H9 (cell line): ENCODE results near the gene SATB1. TPM values are rescaled to one million over a fixed set of nuclear protein-coding genes. Genes with fewer than 3 reads are reported as not detected.

Source experiments
- DNase-seq: peaks from one replicate; pipeline ENCODE4 v3.0.0-alpha.2; 2017
- H2AFZ ChIP-seq: one replicate; pipeline ENCODE4 v1.6.1; 2013; ENCODE audit warnings: mild to moderate bottlenecking, low read length, control low read depth, moderate library complexity
- H2AK5ac ChIP-seq: 2 replicates; pipeline ENCODE4 v1.6.1; 2013; ENCODE audit warnings: low read length, control low read depth, mixed read lengths; ENCODE audit not compliant: insufficient read length
- H2BK120ac ChIP-seq: one replicate; pipeline ENCODE4 v1.6.1; 2013; ENCODE audit warnings: low read depth, mild to moderate bottlenecking, low read length, control low read depth, inconsistent platforms; ENCODE audit not compliant: poor library complexity, severe bottlenecking
- H2BK12ac ChIP-seq: 2 replicates; pipeline ENCODE4 v1.6.1; 2013; ENCODE audit warnings: low read length, control low read depth, mixed read lengths, low read depth; ENCODE audit not compliant: insufficient read length
- H2BK15ac ChIP-seq: 2 replicates; pipeline ENCODE4 v1.6.1; 2013; ENCODE audit warnings: low read depth, low read length, control low read depth
- H2BK20ac ChIP-seq: one replicate; pipeline ENCODE4 v1.6.1; 2013; ENCODE audit warnings: low read depth, mild to moderate bottlenecking, low read length, control low read depth, inconsistent platforms; ENCODE audit not compliant: poor library complexity, severe bottlenecking
- H2BK5ac ChIP-seq: 2 replicates; pipeline ENCODE4 v1.6.1; 2013; ENCODE audit warnings: low read length, control low read depth, mixed read lengths; ENCODE audit not compliant: insufficient read length
- H3K14ac ChIP-seq: 2 replicates; pipeline ENCODE4 v1.6.1; 2013; ENCODE audit warnings: low read length, control low read depth; ENCODE audit not compliant: insufficient read depth
- H3K18ac ChIP-seq: 2 replicates; pipeline ENCODE4 v1.6.1; 2013; ENCODE audit warnings: low read depth, mild to moderate bottlenecking, mixed read lengths, low read length, control low read depth; ENCODE audit not compliant: insufficient read length
- H3K23ac ChIP-seq: 2 replicates; pipeline ENCODE4 v1.6.1; 2013; ENCODE audit warnings: low read length, control low read depth, mixed read lengths, low read depth; ENCODE audit not compliant: insufficient read length
- H3K23me2 ChIP-seq: 2 replicates; pipeline ENCODE4 v1.6.1; 2013; ENCODE audit warnings: low read depth, mild to moderate bottlenecking, mixed read lengths, low read length, control low read depth; ENCODE audit not compliant: insufficient read length, poor library complexity, severe bottlenecking
- H3K27ac ChIP-seq: 2 replicates; pipeline ENCODE4 v1.5.1; 2013; ENCODE audit warnings: low read length, control low read depth, mixed read lengths, low read depth; ENCODE audit not compliant: insufficient read length
- H3K27me3 ChIP-seq: 2 replicates; pipeline ENCODE4 v1.6.1; 2013; ENCODE audit warnings: low read length, control low read depth, inconsistent platforms; ENCODE audit not compliant: insufficient read depth
- H3K4ac ChIP-seq: 2 replicates; pipeline ENCODE4 v1.6.1; 2013; ENCODE audit warnings: low read depth, mild to moderate bottlenecking, control low read depth, inconsistent platforms, low read length, moderate library complexity
- H3K4me1 ChIP-seq: 2 replicates; pipeline ENCODE4 v1.6.1; 2013; ENCODE audit warnings: low read length, control low read depth, inconsistent platforms; ENCODE audit not compliant: insufficient read depth
- H3K4me2 ChIP-seq: 2 replicates; pipeline ENCODE4 v1.6.1; 2013; ENCODE audit warnings: low read length, control low read depth, mixed read lengths; ENCODE audit not compliant: insufficient read length, insufficient read depth
- H3K56ac ChIP-seq: 2 replicates; pipeline ENCODE4 v1.6.1; 2013; ENCODE audit warnings: low read depth, mild to moderate bottlenecking, mixed read lengths, low read length, control low read depth; ENCODE audit not compliant: insufficient read length
- H3K79me1 ChIP-seq: 2 replicates; pipeline ENCODE4 v1.6.1; 2013; ENCODE audit warnings: low read depth, mild to moderate bottlenecking, moderate library complexity, low read length, control low read depth, inconsistent platforms; ENCODE audit not compliant: insufficient read depth, poor library complexity, severe bottlenecking
- H3K79me2 ChIP-seq: 2 replicates; pipeline ENCODE4 v1.6.1; 2013; ENCODE audit warnings: low read length, control low read depth, inconsistent platforms; ENCODE audit not compliant: insufficient read depth
- H3K9ac ChIP-seq: 2 replicates; pipeline ENCODE4 v1.6.1; 2013; ENCODE audit warnings: low read length, control low read depth, mixed read lengths; ENCODE audit not compliant: insufficient read length; ENCODE audit errors: extremely low read depth
- H3K9me3 ChIP-seq: one replicate; pipeline ENCODE4 v1.6.1; 2013; ENCODE audit warnings: low read depth, low read length, inconsistent platforms; ENCODE audit not compliant: control insufficient read depth
- H3T11ph ChIP-seq: one replicate; pipeline ENCODE4 v1.6.1; 2013; ENCODE audit warnings: mild to moderate bottlenecking, low read length, control low read depth, inconsistent platforms
- H4K20me1 ChIP-seq: one replicate; pipeline ENCODE4 v1.6.1; 2013; ENCODE audit not compliant: control insufficient read depth, insufficient read length, insufficient read depth
- H4K5ac ChIP-seq: 2 replicates; pipeline ENCODE4 v1.6.1; 2013; ENCODE audit warnings: low read depth, mild to moderate bottlenecking, mixed read lengths, low read length, control low read depth; ENCODE audit not compliant: insufficient read length
- H4K8ac ChIP-seq: replicated peaks from 2 replicates; pipeline ENCODE4 v1.6.1; 2013; ENCODE audit warnings: low read length, control low read depth, mixed read lengths, low read depth; ENCODE audit not compliant: insufficient read length
- H4K91ac ChIP-seq: 2 replicates; pipeline ENCODE4 v1.6.1; 2013; ENCODE audit warnings: low read depth, mild to moderate bottlenecking, moderate library complexity, mixed read lengths, low read length, control low read depth; ENCODE audit not compliant: insufficient read length
- H3K27ac Mint-ChIP-seq, 3 experiments: 2 replicates in 2 of 3; 3 replicates in 1 of 3; pipeline ENCODE4 v1.8.0; 2020 to 2021; ENCODE audit warnings: mixed read lengths in 3 of 3, mild to moderate bottlenecking in 1 of 3, moderate library complexity in 1 of 3
- H3K27me3 Mint-ChIP-seq: 2 replicates; pipeline ENCODE4 v1.8.0; 2021; ENCODE audit warnings: low read depth, mild to moderate bottlenecking, moderate library complexity, mixed read lengths
- H3K36me3 Mint-ChIP-seq, 3 experiments: 2 replicates in 2 of 3; 3 replicates in 1 of 3; pipeline ENCODE4 v1.8.0; 2020 to 2021; ENCODE audit warnings: low read depth in 3 of 3, mixed read lengths in 3 of 3; ENCODE audit not compliant: insufficient read depth in 1 of 3
- H3K4me1 Mint-ChIP-seq, 2 experiments: 2 replicates each; pipeline ENCODE4 v1.8.0; 2020; ENCODE audit warnings: mixed read lengths in 2 of 2
- H3K4me3 Mint-ChIP-seq, 2 experiments: 2 replicates in 1 of 2; 3 replicates in 1 of 2; pipeline ENCODE4 v1.8.0; 2020 to 2021; ENCODE audit warnings: mild to moderate bottlenecking in 2 of 2, mixed read lengths in 2 of 2, moderate library complexity in 1 of 2
- H3K9me3 Mint-ChIP-seq, 2 experiments: 2 replicates in 1 of 2; 3 replicates in 1 of 2; pipeline ENCODE4 v1.8.0; 2020; ENCODE audit warnings: mild to moderate bottlenecking in 2 of 2, mixed read lengths in 2 of 2, moderate library complexity in 1 of 2
- WGBS: extraction: QIAGEN DNeasy Blood & Tissue Kit; methylation state at CpG from one replicate; pipeline ENCODE4 v1.1.7; 2013; ENCODE audit warnings: missing lambda C conversion rate, low lambda C conversion rate, mixed read lengths; ENCODE audit not compliant: insufficient read length; ENCODE audit errors: extremely low coverage; 5-methylcytosine and 5-hydroxymethylcytosine counted together
- total RNA-seq: library from RNA; stranded (reverse); gene quantifications from 2 replicates; pipeline ENCODE4 v1.2.1, GENCODE V29; 2021
- TF ChIP-seq, protein P1 (sequence below): fragments of 200-600 bp; sonication (generic); conservative IDR thresholded peaks from 3 replicates; pipeline ENCODE4 v1.8.0; 2021; ENCODE audit warnings: antibody characterized with exemption, mild to moderate bottlenecking

Gene SATB1
- total RNA-seq, 1 experiment from 2014 or later: 30.7 TPM

DNA sequence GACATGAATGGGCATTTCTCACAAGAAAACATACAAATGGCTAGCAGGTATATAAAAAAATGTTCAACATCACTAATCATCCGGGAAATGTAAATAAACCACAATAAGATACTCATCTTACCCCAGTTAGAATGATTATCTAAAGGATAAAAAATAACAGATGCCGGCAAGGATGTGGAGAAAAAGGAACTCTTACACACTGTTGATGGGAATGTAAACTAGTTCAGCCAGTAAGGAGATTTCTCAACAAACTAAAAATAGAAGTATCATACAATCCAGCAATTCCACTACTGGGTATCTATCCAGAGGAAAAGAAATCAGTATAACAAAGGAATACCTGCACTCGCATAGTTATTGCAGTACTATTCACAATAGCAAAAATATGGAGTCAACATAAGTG, 124.2 kb downstream of the SATB1 start:
- Histone ChIP-seq H3K79me1 (no peaks in the 10 kb centered on the region), H3T11ph (no peak overlapping the region), H3K23ac (no peak overlapping the region), H2BK20ac (no peak overlapping the region), H3K27ac (no peak overlapping the region), H4K20me1 (no peaks in the 10 kb centered on the region), H3K4me1 (no peaks in the 10 kb centered on the region), H3K79me2 (no peaks in the 10 kb centered on the region), H3K27me3 (no peaks in the 10 kb centered on the region), H2AK5ac (no peak overlapping the region), H2BK5ac (no peak overlapping the region), H2BK15ac (no peak overlapping the region), H2AFZ (no peak overlapping the region), H3K9ac (no peak overlapping the region), H3K14ac (no peak overlapping the region), H3K4ac (no peak overlapping the region), H2BK12ac (no peak overlapping the region), H3K9me3 (no peaks in the 10 kb centered on the region), H2BK120ac (no peak overlapping the region), H3K18ac (no peak overlapping the region), H3K23me2 (no peaks in the 10 kb centered on the region), H3K4me2 (no peak overlapping the region), H4K5ac (no peak overlapping the region), H4K91ac (no peak overlapping the region), H3K56ac (no peak overlapping the region), H4K8ac (no peak overlapping the region)
- no CpG with 5 or more reads among the region's 3 CpGs for WGBS
- H3K9me3 Mint-ChIP-seq: peaks cover 18 to 20% of the 10 kb centered on the region in 2 experiments
- H3K27me3 Mint-ChIP-seq: no peaks in the 10 kb centered on the region; the same call in 1 of the 2 replicates
- no peaks in the 10 kb centered on the region for H3K4me1 Mint-ChIP-seq
- TF ChIP-seq, protein P1, sequence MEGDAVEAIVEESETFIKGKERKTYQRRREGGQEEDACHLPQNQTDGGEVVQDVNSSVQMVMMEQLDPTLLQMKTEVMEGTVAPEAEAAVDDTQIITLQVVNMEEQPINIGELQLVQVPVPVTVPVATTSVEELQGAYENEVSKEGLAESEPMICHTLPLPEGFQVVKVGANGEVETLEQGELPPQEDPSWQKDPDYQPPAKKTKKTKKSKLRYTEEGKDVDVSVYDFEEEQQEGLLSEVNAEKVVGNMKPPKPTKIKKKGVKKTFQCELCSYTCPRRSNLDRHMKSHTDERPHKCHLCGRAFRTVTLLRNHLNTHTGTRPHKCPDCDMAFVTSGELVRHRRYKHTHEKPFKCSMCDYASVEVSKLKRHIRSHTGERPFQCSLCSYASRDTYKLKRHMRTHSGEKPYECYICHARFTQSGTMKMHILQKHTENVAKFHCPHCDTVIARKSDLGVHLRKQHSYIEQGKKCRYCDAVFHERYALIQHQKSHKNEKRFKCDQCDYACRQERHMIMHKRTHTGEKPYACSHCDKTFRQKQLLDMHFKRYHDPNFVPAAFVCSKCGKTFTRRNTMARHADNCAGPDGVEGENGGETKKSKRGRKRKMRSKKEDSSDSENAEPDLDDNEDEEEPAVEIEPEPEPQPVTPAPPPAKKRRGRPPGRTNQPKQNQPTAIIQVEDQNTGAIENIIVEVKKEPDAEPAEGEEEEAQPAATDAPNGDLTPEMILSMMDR: no peak
- peaks cover 0 to 15% (median 10%) of the 10 kb centered on the region in 3 experiments; a peak in 4 of 7 replicates for H3K36me3 Mint-ChIP-seq
- H3K4me3 Mint-ChIP-seq: no peak overlapping the region
- no peak overlapping the region for H3K27ac Mint-ChIP-seq
- no peak for DNase-seq
